Stimulated activated CD4-positive, alpha-beta T cell treated with anti-CD3 and anti-CD28 coated beads, TNF-alpha, amount 100 ng/mL, for 1 hour (primary cell): Measurements from ENCODE around the gene CREB3L2.
"Not testable (repeated sequence)": the region's sequence is repeated elsewhere in the genome, so short reads cannot be mapped to it uniquely, and the experiment has no call there.

Experiments used
- DNase-seq, 3 donors: peaks; one replicate each; pipeline ENCODE4 v3.0.0-alpha.2; 2020; ENCODE audit warnings: low read depth in 3 of 3, low spot score in 1 of 3

CREB3L2 gene

GRCh38 chr7:137935884-137936508, 65.9 kb downstream of the CREB3L2 start:
- peak in 1 of 3 donors; percentile 4 for DNase-seq

- no peak for DNase-seq
These were observed 66.7 kb downstream of the CREB3L2 start for GRCh38 chr7:137934941-137935883.

- DNase-seq: no peak
These were observed 67.6 kb downstream of the CREB3L2 start for GRCh38 chr7:137934176-137934826.

- no peak for DNase-seq
These were observed 68.4 kb downstream of the CREB3L2 start for GRCh38 chr7:137933270-137934017.

- no peak for DNase-seq
These were observed 69.0 kb downstream of the CREB3L2 start for GRCh38 chr7:137932881-137933269.

GRCh38 chr7:137931823-137932222, 70.1 kb downstream of the CREB3L2 start:
- no peak for DNase-seq

GRCh38 chr7:137930581-137930980, 71.3 kb downstream of the CREB3L2 start:
- no peak for DNase-seq

GRCh38 chr7:137928626-137929025, 73.3 kb downstream of the CREB3L2 start:
- no peak for DNase-seq

GRCh38 chr7:137927386-137927785, 74.5 kb downstream of the CREB3L2 start:
- DNase-seq: no peak

GRCh38 chr7:137926206-137926605, 75.7 kb downstream of the CREB3L2 start:
- DNase-seq: not testable (repeated sequence)

- DNase-seq: no peak
These were observed 76.1 kb downstream of the CREB3L2 start for GRCh38 chr7:137925754-137926153.

GRCh38 chr7:137925091-137925490, 76.8 kb downstream of the CREB3L2 start:
- DNase-seq: no peak

- DNase-seq: no peak
These were observed 78.5 kb downstream of the CREB3L2 start for GRCh38 chr7:137923380-137923779.

- no peak for DNase-seq
These were observed 81.1 kb downstream of the CREB3L2 start for GRCh38 chr7:137920637-137921399.

- DNase-seq: no peak
These were observed 81.9 kb downstream of the CREB3L2 start for GRCh38 chr7:137919987-137920386.

GRCh38 chr7:137916980-137917645, 84.8 kb downstream of the CREB3L2 start:
- no peak for DNase-seq

GRCh38 chr7:137916564-137916963, 85.3 kb downstream of the CREB3L2 start:
- no peak for DNase-seq

GRCh38 chr7:137915266-137915665, 86.6 kb downstream of the CREB3L2 start:
- no peak for DNase-seq

GRCh38 chr7:137913985-137914384, 87.9 kb downstream of the CREB3L2 start:
- DNase-seq: no peak

GRCh38 chr7:137909042-137909441, 92.8 kb downstream of the CREB3L2 start:
- DNase-seq: no peak
